GM12865 (cell line): ENCODE data around the gene ARGLU1.

Source experiments
- DNase-seq: peaks from one replicate; pipeline ENCODE4 v3.0.0; 2010; ENCODE audit warnings: low read depth
- H3K4me3 ChIP-seq: 2 replicates; pipeline ENCODE4 v1.5.1; 2011; ENCODE audit warnings: mild to moderate bottlenecking, low read depth, low read length, control low read depth
- TF ChIP-seq, protein P1 (sequence below): IDR thresholded peaks from 2 replicates; pipeline ENCODE4 v1.5.1; 2011; ENCODE audit warnings: low read length, control low read depth, low read depth, inconsistent platforms; ENCODE audit not compliant: insufficient read depth; ENCODE audit errors: missing control alignments

The ARGLU1 gene

DNA sequence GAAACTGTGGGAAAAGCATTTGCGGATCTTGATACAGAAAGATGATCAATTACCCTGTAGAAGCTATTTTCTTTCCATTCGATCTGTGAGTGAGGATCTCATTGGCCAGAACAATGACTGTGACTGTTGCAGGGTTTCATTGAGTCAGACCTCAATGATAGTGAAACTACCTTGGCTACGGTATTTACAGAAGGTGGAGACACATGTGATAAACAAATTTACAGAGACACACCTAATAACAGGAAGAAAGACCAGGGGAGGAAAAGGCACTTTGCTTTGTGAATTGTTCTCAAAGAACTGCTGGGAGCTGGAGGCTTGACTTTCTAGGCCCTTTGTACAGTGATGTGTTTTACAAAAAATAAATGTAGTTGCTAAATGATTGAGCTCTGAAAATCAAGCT lies 19.9 kb upstream of the ARGLU1 start:
- TF ChIP-seq, protein P1, sequence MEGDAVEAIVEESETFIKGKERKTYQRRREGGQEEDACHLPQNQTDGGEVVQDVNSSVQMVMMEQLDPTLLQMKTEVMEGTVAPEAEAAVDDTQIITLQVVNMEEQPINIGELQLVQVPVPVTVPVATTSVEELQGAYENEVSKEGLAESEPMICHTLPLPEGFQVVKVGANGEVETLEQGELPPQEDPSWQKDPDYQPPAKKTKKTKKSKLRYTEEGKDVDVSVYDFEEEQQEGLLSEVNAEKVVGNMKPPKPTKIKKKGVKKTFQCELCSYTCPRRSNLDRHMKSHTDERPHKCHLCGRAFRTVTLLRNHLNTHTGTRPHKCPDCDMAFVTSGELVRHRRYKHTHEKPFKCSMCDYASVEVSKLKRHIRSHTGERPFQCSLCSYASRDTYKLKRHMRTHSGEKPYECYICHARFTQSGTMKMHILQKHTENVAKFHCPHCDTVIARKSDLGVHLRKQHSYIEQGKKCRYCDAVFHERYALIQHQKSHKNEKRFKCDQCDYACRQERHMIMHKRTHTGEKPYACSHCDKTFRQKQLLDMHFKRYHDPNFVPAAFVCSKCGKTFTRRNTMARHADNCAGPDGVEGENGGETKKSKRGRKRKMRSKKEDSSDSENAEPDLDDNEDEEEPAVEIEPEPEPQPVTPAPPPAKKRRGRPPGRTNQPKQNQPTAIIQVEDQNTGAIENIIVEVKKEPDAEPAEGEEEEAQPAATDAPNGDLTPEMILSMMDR = no peak
- no peak for DNase-seq
- H3K4me3 ChIP-seq = no peak overlapping the region

DNA sequence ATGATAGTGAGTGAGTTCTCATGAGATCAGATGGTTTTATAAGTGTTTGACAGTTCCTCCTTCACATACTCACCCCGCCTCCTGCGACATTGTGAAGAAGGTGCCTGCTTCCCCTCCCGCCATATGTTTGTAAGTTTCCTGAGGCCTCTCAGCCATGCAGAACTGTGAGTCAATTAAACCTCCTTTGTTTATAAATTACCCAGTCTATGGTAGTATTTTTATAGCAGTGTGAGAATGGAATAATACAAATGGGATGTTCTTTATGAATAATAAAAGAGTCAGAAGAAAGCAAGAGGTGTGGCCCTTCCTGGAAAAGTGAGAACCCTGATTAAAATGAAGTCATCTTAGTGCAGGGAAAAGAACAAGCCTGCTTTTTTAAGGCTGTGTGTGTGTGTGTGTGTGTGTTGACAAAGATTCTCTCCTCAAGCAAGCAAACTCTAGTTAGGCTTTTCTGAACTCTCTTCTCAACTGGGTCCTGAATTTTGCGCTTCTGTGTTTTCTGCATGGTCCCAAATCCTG lies 18.8 kb upstream of the ARGLU1 start:
- H3K4me3 ChIP-seq = no peak overlapping the region
- TF ChIP-seq, protein P1 = no peak
- no peak for DNase-seq

DNA sequence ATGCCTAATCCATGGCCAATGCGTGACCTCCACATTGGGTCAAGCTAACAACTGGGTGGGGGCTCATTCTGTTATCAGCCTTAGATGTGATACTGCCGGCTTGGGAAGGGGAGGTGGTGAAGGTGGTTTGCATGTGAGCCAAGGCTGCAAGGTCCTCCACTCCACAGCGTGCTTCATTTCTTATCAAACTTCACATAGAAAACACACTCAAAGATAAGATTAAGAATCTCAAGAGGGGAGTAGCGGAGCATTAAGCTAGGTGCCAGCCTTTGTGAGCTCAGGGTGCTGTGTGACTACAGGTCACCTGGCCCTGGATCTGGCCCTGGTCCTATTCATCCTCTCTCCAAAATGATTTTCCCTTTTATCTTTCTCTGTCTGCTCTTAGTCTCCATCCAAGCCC lies 13.3 kb upstream of the ARGLU1 start:
- TF ChIP-seq, protein P1 = no peak
- no peak overlapping the region for H3K4me3 ChIP-seq
- no peak for DNase-seq

- TF ChIP-seq, protein P1 = no peak
- DNase-seq = no peak
Observed at GRCh38 chr13:106575896-106576295, 8.0 kb upstream of the ARGLU1 start.

GRCh38 chr13:106573868-106574267 lies 5.9 kb upstream of the ARGLU1 start:
- TF ChIP-seq, protein P1 = no peak
- no peak for DNase-seq

More at GRCh38 chr13:106575896-106576295, 8.0 kb upstream of the ARGLU1 start:
- H3K4me3 ChIP-seq = no peak overlapping the region

DNA sequence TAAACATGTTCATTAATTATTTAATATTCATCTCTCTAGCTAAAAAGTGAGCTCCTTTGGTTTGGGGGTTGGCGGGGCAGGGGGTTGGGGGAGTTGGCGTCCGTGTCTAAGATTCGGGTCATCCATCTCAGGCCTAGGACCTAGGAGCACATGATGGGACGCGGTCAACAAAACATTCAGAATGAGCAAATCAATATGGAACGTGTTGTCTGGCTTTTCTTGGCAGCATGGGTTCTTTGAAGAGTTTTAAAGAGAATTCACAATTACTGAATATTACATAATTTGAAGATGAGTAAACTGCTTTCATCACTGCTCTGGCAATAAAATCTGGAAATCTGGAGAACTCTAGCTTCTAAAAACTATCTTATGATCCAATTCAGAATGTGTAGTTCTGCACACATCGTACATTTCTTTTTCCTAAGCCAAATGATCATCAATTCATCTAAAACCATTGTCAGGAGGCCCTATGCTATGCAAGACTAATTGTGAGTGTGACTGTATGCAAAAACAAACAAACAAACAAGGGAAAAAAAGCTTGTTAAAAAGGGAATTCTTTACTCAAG lies 5.4 kb upstream of the ARGLU1 start:
- no peak for DNase-seq
- H3K4me3 ChIP-seq = no peak overlapping the region
- TF ChIP-seq, protein P1 = no peak

More at GRCh38 chr13:106573868-106574267, 5.9 kb upstream of the ARGLU1 start:
- no peak overlapping the region for H3K4me3 ChIP-seq
